IPS-NIHi7 (cell line): ENCODE measurements around the gene SAPCD2.
A peak's percentile ranks its signal among the peaks of the same experiment; 100 is the strongest.

Source experiments
- DNase-seq: peaks from one replicate; pipeline ENCODE4 v3.0.0; 2012; ENCODE audit warnings: mixed read lengths; ENCODE audit errors: extremely low spot score

Gene SAPCD2

DNA sequence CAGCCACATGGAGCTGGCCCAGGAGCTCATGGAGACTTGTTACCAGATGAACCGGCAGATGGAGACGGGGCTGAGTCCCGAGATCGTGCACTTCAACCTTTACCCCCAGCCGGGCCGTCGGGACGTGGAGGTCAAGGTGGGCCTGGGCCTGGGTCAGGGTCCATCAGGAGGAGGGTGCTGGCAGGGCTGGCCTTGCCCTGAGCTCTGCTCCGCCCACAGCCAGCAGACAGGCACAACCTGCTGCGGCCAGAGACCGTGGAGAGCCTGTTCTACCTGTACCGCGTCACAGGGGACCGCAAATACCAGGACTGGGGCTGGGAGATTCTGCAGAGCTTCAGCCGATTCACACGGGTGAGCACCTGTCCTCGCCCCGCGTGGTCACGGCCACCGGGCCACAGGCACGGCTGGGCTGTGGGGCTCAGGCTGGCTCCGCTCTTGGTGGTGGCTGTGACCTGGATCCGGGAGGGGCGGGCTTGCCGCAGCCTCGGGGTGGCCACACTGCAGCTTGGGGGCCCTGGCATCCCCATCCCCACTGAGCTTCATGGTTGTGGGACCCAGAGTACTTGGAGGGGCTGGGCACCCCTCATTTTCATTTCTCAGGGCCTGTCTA lies 37.1 kb upstream of the SAPCD2 start:
- DNase-seq = no peak

DNA sequence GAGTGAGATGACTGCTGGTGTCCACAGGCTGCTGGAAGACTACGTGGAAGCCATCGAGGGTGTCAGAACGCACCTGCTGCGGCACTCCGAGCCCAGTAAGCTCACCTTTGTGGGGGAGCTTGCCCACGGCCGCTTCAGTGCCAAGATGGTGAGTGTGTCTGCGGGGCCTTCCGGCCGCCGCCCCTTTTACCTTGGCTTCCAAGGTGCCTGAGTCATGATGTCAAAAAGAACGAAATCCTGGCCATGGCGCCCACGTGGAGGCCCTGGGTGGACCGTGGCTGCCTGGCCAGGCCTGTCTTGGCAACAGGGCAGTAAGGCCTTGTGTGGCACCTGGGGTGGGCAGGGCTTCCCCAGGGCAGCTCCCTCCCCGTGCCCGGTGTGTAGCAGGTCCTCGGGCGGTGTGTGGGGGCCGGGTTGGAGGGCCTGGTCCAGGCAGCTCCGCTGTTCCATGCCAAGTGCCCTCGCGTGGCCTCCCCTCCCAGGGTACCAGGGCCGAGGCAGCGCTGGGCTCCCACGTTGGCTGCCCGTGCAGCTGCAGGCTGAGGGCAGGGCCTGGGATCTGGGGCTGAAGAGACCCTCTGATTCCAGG lies 36.4 kb upstream of the SAPCD2 start:
- no peak for DNase-seq

DNA sequence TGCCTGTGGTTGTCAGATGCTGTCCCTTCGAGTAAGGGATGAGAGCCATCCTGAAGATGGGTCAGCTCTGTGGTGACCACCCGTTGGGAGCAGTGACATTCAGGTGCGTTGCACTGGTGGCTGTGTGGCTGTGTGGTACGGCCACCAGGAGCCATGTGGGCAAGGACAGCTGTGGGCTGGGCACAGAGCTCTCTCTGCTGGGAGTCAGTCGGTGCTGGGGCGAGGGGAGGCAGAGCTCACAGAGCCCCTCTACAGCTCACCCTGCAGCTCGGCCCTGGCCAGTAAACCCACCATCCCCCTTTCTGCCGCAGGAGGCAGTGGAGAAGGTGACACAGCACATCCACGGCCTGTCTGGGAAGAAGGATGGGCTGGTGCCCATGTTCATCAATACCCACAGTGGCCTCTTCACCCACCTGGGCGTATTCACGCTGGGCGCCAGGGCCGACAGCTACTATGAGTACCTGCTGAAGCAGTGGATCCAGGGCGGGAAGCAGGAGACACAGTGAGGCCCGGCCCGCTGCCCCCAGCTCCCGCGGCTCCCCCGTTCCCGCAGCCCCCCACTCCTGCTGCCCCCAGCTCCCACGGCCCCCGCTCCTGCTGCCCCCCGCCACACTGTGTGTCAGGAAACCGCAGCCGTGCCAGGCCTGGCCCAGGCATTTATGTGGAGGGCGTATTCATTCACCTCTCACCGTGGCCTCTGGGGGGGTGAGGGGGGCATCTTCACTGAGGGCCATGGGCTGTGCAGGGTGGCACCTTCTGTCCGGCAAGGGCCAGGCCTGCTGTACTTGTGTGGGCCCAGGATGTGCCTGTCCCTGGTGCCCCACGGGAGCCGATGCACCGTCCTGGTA lies 35.7 kb upstream of the SAPCD2 start:
- DNase-seq = no peak

- DNase-seq = no peak
These were observed 33.0 kb upstream of the SAPCD2 start for GRCh38 chr9:137103206-137103999.

DNA sequence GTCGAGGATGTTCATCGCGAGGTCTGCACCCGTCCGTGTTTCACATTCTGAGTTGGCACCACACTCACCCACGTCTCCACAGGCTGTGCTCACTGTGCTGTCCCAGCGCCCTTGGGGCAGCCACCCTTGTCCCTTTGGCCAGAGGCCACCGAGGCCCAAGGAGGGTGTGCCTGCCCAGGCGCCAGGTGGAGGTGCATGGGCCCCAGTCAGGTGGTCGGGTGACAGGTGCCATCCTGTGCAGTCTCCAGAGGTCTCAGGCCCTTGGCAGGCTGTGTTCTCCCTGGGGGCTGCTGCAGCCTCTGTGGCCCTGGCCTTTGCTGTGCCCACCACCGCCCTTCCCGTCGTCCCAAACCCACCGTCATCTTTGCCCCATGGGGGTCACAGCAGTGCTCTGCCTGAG lies 28.9 kb upstream of the SAPCD2 start:
- no peak for DNase-seq

GRCh38 chr9:137097761-137098462 lies 27.6 kb upstream of the SAPCD2 start:
- no peak for DNase-seq

DNA sequence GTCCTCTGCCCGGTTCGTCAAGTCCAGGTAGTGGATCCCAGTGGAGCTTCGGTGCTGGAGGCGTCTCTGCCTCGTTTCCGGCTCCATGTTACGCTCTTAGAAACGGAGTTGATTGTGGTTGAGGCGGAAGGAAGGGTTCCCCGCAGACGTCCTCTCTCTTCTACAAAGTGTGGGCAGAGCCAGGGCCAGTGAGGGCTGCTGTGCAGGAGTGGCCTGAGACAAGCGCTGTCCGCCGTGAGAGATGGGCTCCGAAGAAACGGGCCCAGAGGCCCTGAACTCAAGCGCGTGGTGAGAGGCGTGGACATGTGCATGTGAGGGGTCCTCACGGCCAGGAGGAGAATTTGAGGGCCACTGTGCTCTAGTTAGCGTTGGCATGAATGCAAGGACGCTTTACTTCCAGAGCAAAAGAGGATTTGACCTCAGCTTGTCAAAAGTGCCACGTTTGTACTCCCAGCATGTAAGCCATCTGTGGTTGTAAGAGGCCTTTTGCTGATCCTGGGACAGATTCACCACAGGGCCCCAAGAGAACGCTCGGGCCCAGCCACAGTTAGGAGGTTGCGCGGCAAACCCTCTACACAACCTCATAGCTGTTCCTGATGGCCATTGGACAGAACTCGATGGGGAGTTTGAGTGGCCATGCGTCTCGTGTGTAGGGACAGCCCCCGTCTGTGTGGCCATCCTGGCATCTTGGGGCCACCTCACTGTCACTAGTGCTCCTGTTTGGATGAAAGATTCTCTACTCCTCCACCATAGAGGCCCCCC lies 26.6 kb upstream of the SAPCD2 start:
- DNase-seq = no peak

GRCh38 chr9:137095664-137096517 lies 25.5 kb upstream of the SAPCD2 start:
- DNase-seq = no peak

DNA sequence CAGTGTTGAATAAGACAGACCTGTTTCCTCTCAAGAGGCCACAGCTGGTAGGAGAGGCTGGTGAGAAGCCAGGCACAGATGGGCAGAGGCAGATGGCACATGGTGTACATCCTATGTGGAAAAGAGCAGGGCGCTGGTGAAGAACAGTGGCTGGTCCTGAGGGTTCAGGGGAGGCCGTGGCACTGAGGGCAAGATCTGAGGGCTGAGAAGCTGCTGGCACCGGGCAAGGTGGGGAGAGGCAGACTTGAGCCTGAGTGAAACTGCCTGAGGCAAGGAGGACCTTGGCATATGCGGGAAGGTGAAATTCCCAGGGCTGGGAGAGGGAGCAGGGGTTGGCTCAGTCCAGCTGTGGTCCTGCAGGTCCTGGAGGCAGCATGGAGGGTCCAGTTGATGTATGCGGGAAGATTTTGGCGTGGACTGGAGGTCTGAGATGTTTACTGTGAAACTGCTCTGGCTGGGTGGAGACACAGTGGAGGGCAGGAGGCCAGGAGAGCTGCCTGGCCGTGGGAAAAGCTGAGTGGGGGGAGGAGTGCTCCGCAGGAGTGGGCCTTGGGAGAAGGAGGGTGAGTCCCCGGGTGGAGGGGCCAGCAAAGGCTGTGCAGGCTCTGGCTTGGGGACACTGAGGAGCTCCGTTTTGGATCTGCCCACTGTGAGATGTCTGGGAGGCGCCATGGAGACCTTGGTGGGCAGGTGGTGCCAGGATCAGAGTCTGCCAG lies 19.0 kb upstream of the SAPCD2 start:
- no peak for DNase-seq

GRCh38 chr9:137088121-137088520 lies 17.8 kb upstream of the SAPCD2 start:
- no peak for DNase-seq

- no peak for DNase-seq
These were observed 17.1 kb upstream of the SAPCD2 start for GRCh38 chr9:137087409-137087925.

- DNase-seq = peak; percentile 99
These were observed 16.4 kb upstream of the SAPCD2 start, which contains the start of gene MAN1B1 for GRCh38 chr9:137086531-137087408. Gene MAN1B1, plus strand, starts transcription at chr9:137086985. Its CDS starts 15 bp downstream, at chr9:137087000.

- DNase-seq = no peak
These were observed 15.7 kb upstream of the SAPCD2 start for GRCh38 chr9:137085920-137086530.

- no peak for DNase-seq
These were observed 14.2 kb upstream of the SAPCD2 start for GRCh38 chr9:137084526-137084925.

GRCh38 chr9:137083394-137084004 lies 13.1 kb upstream of the SAPCD2 start:
- no peak for DNase-seq

DNA sequence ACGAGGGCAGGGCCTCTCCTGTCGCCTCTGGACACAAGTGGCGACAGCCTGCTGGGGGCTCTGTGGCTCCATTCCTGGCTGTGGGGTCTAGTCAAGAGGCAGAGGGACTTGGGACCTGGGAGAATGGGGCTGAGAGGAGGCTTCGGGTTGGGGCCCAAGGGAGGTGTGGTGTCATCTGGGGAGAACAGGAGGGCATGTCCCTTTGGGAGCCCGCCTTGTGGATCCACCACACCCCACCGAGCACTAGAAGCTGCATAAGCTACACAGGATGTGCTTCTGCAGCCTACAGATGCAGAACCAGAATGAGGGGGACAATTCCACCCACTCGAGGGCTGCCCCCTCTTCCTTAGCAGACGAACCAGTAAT lies 12.6 kb upstream of the SAPCD2 start:
- DNase-seq = no peak
